Upper lobe of right lung (tissue), 1 donor: Measurements from ENCODE around the gene QDPR. TPM values are rescaled to one million over a fixed set of nuclear protein-coding genes. Genes with fewer than 3 reads are reported as not detected.

Experiments used
- ATAC-seq: fragments of 200-7000 bp; cut with Tn5 transposase; one replicate; pipeline ENCODE4 v1.9.1; 2020; ENCODE audit warnings: mild to moderate bottlenecking, moderate library complexity
- DNase-seq: peaks from one replicate; pipeline ENCODE4 v3.0.0-alpha.2; 2020
- H3K27ac ChIP-seq: fragments of 200-600 bp; one replicate; pipeline ENCODE4 v1.8.0; 2022
- H3K27me3 ChIP-seq: fragments of 200-600 bp; one replicate; pipeline ENCODE4 v1.8.0; 2022; ENCODE audit warnings: mild to moderate bottlenecking
- H3K36me3 ChIP-seq: fragments of 200-600 bp; one replicate; pipeline ENCODE4 v1.8.0; 2022
- H3K4me1 ChIP-seq: fragments of 200-600 bp; one replicate; pipeline ENCODE4 v1.8.0; 2022
- H3K4me3 ChIP-seq: fragments of 200-600 bp; one replicate; pipeline ENCODE4 v1.8.0; 2022; ENCODE audit warnings: mild to moderate bottlenecking
- H3K9me3 ChIP-seq: fragments of 200-600 bp; one replicate; pipeline ENCODE4 v1.8.0; 2022
- intact Hi-C: fragments of 100-400 bp; cut with DNase I; formaldehyde crosslinking; loops from one replicate; pipeline ENCODE4 v1.11.0; 2022
- total RNA-seq: library from RNA; stranded (reverse); fragmentation: NEBNext Ultra II Directional; extraction: Animal tissue kit (Norgen Biotek cat#: 25700); gene quantifications from one replicate; pipeline ENCODE4 v1.2.1, GENCODE V29; 2021
- TF ChIP-seq, protein P1 (sequence below): fragments of 200-600 bp; IDR thresholded peaks from one replicate; pipeline ENCODE4 v1.8.0; 2022; ENCODE audit warnings: antibody characterized with exemption
- donor health status: DM: no; HTN: yes; CAD: no; lungs with severe emphysema.

QDPR gene
- total RNA-seq, 1 donor from 2014 or later: 38.2 TPM

DNA sequence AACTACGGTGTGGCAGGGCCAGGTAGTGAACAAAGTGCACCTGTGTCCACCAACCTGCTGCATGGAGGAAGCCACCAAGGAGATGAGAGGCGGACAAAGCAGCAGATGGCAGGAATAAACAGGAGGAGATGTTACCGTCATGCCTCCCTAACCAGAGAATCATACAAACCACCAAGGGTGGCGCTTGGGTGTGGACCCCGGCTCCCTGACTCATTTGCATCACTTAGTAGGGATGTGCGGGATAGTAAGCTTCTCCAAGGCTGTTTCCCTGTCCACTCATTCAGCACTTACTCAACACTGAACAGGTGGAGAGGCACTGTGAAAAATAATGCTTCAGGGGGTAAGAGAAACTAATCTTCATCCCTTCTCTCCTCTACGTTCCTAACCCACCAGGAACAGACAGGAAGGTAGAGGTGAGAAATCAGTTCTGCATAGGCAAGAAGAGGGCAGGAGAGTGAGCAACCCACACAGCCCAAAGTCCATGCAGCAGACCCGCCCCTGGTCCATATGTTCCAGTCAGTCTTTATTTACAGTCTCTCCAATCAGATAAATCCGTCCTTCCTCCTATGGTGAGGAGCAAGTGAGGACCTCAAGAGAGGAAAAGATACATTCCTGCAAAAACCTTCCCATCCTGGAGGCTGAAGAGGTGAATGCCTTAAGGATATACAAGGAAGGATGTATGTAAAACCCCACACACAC lies 34.0 kb downstream of the QDPR start:
- Histone ChIP-seq H3K4me3 (no peak overlapping the region), H3K27me3 (no peaks in the 10 kb centered on the region), H3K4me1 (no peaks in the 10 kb centered on the region), H3K9me3 (no peaks in the 10 kb centered on the region), H3K27ac (no peak overlapping the region), H3K36me3 (peaks cover 3% of the 10 kb centered on the region)
- no peak for ATAC-seq
- intact Hi-C loops: no loop called here
- no peak for DNase-seq
- TF ChIP-seq, protein P1, sequence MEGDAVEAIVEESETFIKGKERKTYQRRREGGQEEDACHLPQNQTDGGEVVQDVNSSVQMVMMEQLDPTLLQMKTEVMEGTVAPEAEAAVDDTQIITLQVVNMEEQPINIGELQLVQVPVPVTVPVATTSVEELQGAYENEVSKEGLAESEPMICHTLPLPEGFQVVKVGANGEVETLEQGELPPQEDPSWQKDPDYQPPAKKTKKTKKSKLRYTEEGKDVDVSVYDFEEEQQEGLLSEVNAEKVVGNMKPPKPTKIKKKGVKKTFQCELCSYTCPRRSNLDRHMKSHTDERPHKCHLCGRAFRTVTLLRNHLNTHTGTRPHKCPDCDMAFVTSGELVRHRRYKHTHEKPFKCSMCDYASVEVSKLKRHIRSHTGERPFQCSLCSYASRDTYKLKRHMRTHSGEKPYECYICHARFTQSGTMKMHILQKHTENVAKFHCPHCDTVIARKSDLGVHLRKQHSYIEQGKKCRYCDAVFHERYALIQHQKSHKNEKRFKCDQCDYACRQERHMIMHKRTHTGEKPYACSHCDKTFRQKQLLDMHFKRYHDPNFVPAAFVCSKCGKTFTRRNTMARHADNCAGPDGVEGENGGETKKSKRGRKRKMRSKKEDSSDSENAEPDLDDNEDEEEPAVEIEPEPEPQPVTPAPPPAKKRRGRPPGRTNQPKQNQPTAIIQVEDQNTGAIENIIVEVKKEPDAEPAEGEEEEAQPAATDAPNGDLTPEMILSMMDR: no peak

DNA sequence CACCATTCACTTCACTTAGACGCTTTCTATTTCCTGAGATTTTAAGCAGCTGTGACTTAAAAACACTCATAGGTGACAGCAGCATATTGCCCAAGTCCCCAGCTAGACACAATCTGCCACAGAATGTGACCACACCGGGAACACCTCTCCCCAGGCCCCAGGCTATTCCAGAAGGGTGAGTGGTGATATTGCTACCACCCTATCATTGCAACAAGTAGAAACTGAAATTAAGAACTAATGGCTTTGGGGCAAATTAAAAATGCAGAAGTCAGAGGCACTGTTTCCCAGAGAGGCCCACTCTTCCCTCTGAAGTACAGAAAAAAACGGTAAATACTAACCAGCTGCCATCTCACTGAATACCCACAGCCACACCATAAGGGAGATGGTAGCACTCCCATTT lies 35.0 kb downstream of the QDPR start:
- H3K9me3 ChIP-seq: no peaks in the 10 kb centered on the region
- no peak for DNase-seq
- TF ChIP-seq, protein P1: no peak
- H3K4me3 ChIP-seq: no peak overlapping the region
- no peak for ATAC-seq
- intact Hi-C loops: no loop called here
- H3K27ac ChIP-seq: no peak overlapping the region
- no peaks in the 10 kb centered on the region for H3K4me1 ChIP-seq
- H3K36me3 ChIP-seq: no peaks in the 10 kb centered on the region
- H3K27me3 ChIP-seq: no peaks in the 10 kb centered on the region

DNA sequence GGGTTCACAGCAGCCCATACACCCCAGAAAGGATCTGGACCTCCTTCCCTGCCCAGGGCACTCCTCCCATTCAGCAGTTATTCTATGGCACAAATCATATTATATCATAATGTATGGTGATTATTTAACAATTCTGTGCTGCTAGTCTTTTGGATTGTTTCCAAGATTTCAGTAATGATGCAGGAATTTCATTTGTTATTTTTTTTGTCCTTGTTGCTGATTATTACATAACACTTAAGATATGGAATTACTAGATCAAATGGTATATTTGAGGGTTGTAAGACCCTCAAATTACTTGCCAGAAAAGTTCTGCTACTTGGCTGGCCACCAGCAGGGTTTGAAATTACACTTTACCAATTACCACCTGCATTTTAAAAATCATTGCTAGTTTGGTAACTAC lies 36.4 kb downstream of the QDPR start:
- no peaks in the 10 kb centered on the region for H3K36me3 ChIP-seq
- no peak overlapping the region for H3K4me3 ChIP-seq
- H3K4me1 ChIP-seq: no peaks in the 10 kb centered on the region
- no peak for ATAC-seq
- H3K9me3 ChIP-seq: no peaks in the 10 kb centered on the region
- no peaks in the 10 kb centered on the region for H3K27me3 ChIP-seq
- no peak overlapping the region for H3K27ac ChIP-seq
- TF ChIP-seq, protein P1: no peak
- intact Hi-C loops: no loop called here
- DNase-seq: no peak

GRCh38 chr4:17469931-17470674 lies 41.8 kb downstream of the QDPR start:
- TF ChIP-seq, protein P1: no peak
- no peak overlapping the region for H3K27ac ChIP-seq
- H3K36me3 ChIP-seq: no peaks in the 10 kb centered on the region
- intact Hi-C loops: no loop called here
- H3K4me1 ChIP-seq: no peaks in the 10 kb centered on the region
- no peaks in the 10 kb centered on the region for H3K9me3 ChIP-seq
- ATAC-seq: no peak
- H3K27me3 ChIP-seq: no peaks in the 10 kb centered on the region
- no peak for DNase-seq
- H3K4me3 ChIP-seq: no peak overlapping the region

DNA sequence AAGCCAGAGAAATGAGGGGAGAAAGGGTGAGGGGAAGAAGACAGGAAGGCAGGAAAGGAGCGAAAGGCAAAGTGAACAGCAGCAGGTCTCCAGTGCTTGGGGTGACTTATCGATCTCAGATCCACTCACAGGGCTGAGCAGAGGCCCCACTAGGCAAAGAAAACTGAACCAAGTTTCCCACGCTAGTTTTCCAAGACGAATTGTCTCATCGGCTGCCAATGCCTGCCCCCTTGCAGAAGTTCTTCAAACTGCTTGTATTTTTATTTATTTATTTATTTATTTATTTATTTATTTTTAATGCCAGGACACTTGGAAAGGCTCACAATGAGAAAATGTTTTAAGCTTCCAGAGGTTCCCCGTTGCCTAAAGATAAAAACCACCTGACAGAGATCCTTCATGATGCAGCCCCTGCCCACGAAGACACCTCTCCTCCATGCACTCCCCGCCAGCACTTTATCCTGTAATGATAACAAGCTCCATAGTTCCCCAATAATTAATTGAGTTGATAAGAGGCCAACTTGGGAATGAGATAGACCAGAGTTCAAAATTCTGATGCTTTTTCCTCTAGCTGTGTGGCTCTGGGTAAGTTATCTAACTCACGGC lies 43.2 kb downstream of the QDPR start:
- no peaks in the 10 kb centered on the region for H3K27me3 ChIP-seq
- TF ChIP-seq, protein P1: peak; percentile 60
- H3K9me3 ChIP-seq: no peaks in the 10 kb centered on the region
- DNase-seq (no peak), ATAC-seq (no peak)
- H3K36me3 ChIP-seq: no peaks in the 10 kb centered on the region
- intact Hi-C loops: no loop called here
- H3K4me3 ChIP-seq: no peak overlapping the region
- no peak overlapping the region for H3K27ac ChIP-seq
- no peaks in the 10 kb centered on the region for H3K4me1 ChIP-seq
